HepG2 (cell line): ENCODE measurements around the gene PIEZO1. TPM values are rescaled to one million over a fixed set of nuclear protein-coding genes. Genes with fewer than 3 reads are reported as not detected.

ENCODE experiments used
- ATAC-seq: fragments of 200-7000 bp; cut with Tn5 transposase; 3 replicates; pipeline ENCODE4 v1.9.1; 2020; ENCODE audit warnings: mild to moderate bottlenecking, moderate library complexity
- BruUV-seq: library from RNA; stranded (reverse); fragments of 400-500 nt; replicated peaks from 2 replicates; lab custom pipeline; 2021; lab: Mats Ljungman, UMichigan
- CTCF ChIA-PET: fragments of 300-600 bp; formaldehyde crosslinking; extraction: SDS; loops from one replicate; lab custom pipeline; 2021; ENCODE audit warnings: low total read pairs, inconsistent platforms, low intra/inter-chr PET ratio; lab: Yijun Ruan, JAX
- POLR2A ChIA-PET: fragments of 350-600 bp; sonication (Branson Sonifier 250); formaldehyde crosslinking; loops from one replicate; lab custom pipeline; 2020; ENCODE audit warnings: antibody characterized with exemption, inconsistent platforms; lab: Yijun Ruan, JAX
- DNase-seq: peaks from one replicate; pipeline ENCODE4 v3.0.0-alpha.2; 2015; ENCODE audit warnings: low spot score
- FAIRE-seq: peaks from 3 replicates; lab custom pipeline; 2011; peaks lifted over from hg19 to GRCh38; lab: Jason Lieb, UNC
- H2AFZ ChIP-seq: one replicate; pipeline ENCODE4 v1.6.1; 2011; ENCODE audit warnings: low read length, inconsistent platforms
- H3K27ac ChIP-seq: fragments of 300-600 bp; 3 replicates; pipeline ENCODE4 v1.8.0; 2011; ENCODE audit warnings: mixed run types, mild to moderate bottlenecking, mixed read lengths, low read length, inconsistent platforms; ENCODE audit not compliant: insufficient read depth; ENCODE audit errors: extremely low read length
- H3K27me3 ChIP-seq, 2 experiments: fragments of 200-600 bp in 1 of 2; 2 replicates in 1 of 2; 3 replicates in 1 of 2; pipeline versions ENCODE4 v1.6.0 to v1.8.0; 2011; ENCODE audit warnings: low read length in 2 of 2, mild to moderate bottlenecking in 2 of 2, moderate library complexity in 2 of 2, inconsistent platforms in 1 of 2; ENCODE audit not compliant: insufficient read depth in 2 of 2, control insufficient read depth in 1 of 2
- H3K36me3 ChIP-seq, 2 experiments: fragments of 200-600 bp in 1 of 2; replicated peaks in 1 of 2; 2 replicates in 1 of 2; 3 replicates in 1 of 2; pipeline versions ENCODE4 v1.5.1 to v1.8.0; 2011; ENCODE audit warnings: low read length in 2 of 2, inconsistent platforms in 1 of 2; ENCODE audit not compliant: insufficient read depth in 2 of 2, control insufficient read depth in 1 of 2
- H3K4me1 ChIP-seq: 2 replicates; pipeline ENCODE4 v1.5.1; 2012; ENCODE audit warnings: low read length, inconsistent platforms; ENCODE audit not compliant: insufficient read depth
- H3K4me2 ChIP-seq: 2 replicates; pipeline ENCODE4 v1.6.0; 2011; ENCODE audit warnings: low read depth, low read length, inconsistent platforms
- H3K4me3 ChIP-seq, 3 experiments: fragments of 200-600 bp in 1 of 3; sonication (generic), shearing (Covaris generic) in 1 of 3; replicated peaks in 1 of 3; 2 replicates each; pipeline ENCODE4 v1.5.1; 2011 to 2016; ENCODE audit warnings: low read length in 3 of 3, inconsistent platforms in 2 of 3, low read depth in 2 of 3, mild to moderate bottlenecking in 2 of 3, control low read depth in 1 of 3, mixed read lengths in 1 of 3; ENCODE audit not compliant: insufficient read depth in 1 of 3
- H3K79me2 ChIP-seq: one replicate; pipeline ENCODE4 v1.6.1; 2011; ENCODE audit warnings: low read length, inconsistent platforms; ENCODE audit not compliant: insufficient read depth
- H3K9ac ChIP-seq: 2 replicates; pipeline ENCODE4 v1.6.0; 2011; ENCODE audit warnings: mild to moderate bottlenecking, low read depth, low read length, inconsistent platforms; ENCODE audit not compliant: insufficient read depth
- H3K9me3 ChIP-seq: 2 replicates; pipeline ENCODE4 v1.5.1; 2012; ENCODE audit warnings: mild to moderate bottlenecking, low read length
- H4K20me1 ChIP-seq: 2 replicates; pipeline ENCODE4 v1.6.0; 2011; ENCODE audit warnings: inconsistent platforms, mild to moderate bottlenecking, low read length, moderate library complexity; ENCODE audit not compliant: insufficient read depth
- ASH2L ChIP-seq: fragments of 300-600, 200-600 bp; sonication (generic); IDR thresholded peaks from 2 replicates; pipeline ENCODE4 v1.7.0; 2017; ENCODE audit warnings: low read depth, mild to moderate bottlenecking, moderate library complexity, mixed read lengths, low read length; ENCODE audit not compliant: insufficient read length
- ATF7-NPFF ChIP-seq: sonication (generic); formaldehyde crosslinking; IDR thresholded peaks from 2 replicates; pipeline ENCODE4 v1.8.1; 2023; ENCODE audit warnings: mild to moderate bottlenecking, low read depth, missing genetic modification reagents, moderate library complexity
- ATM ChIP-seq: fragments of 450-650 bp; IDR thresholded peaks from 2 replicates; pipeline ENCODE4 v1.7.1; 2017; ENCODE audit warnings: mild to moderate bottlenecking, borderline replicate concordance
- FOXK1 ChIP-seq: sonication (generic); formaldehyde crosslinking; IDR thresholded peaks from 2 replicates; pipeline ENCODE4 v1.4.0; 2020; ENCODE audit warnings: low read depth, missing genetic modification reagents, borderline replicate concordance
- FOXK2 ChIP-seq: fragments of 450-650 bp; IDR thresholded peaks from 2 replicates; pipeline ENCODE4 v1.6.1; 2016
- KDM4B ChIP-seq: sonication (generic); formaldehyde crosslinking; IDR thresholded peaks from 2 replicates; pipeline ENCODE4 v1.4.0; 2020; ENCODE audit warnings: missing genetic modification reagents
- KLF13 ChIP-seq: sonication (generic); formaldehyde crosslinking; IDR thresholded peaks from 2 replicates; pipeline ENCODE4 v1.4.0; 2020; ENCODE audit warnings: mild to moderate bottlenecking, missing genetic modification reagents
- POLR2G ChIP-seq: fragments of 200-400 bp; formaldehyde crosslinking; IDR thresholded peaks from 2 replicates; pipeline ENCODE4 v1.6.1; 2018; ENCODE audit warnings: mild to moderate bottlenecking, low read depth, low read length, moderate library complexity
- RXRB ChIP-seq: IDR thresholded peaks from 2 replicates; pipeline ENCODE4 v1.6.1; 2016; ENCODE audit warnings: borderline replicate concordance, missing genetic modification reagents, missing compliant biosample characterization
- SUZ12 ChIP-seq: fragments of 150-350 bp; IDR thresholded peaks from 2 replicates; pipeline ENCODE4 v1.6.1; 2014; ENCODE audit warnings: low read depth, low read length
- ZNF33A ChIP-seq: sonication (generic); formaldehyde crosslinking; IDR thresholded peaks from 2 replicates; pipeline ENCODE4 v1.5.1; 2020; ENCODE audit warnings: missing genetic modification reagents, mild to moderate bottlenecking, moderate library complexity, borderline replicate concordance
- ZNF501 ChIP-seq: sonication (generic); formaldehyde crosslinking; IDR thresholded peaks from 2 replicates; pipeline ENCODE4 v1.5.1; 2020; ENCODE audit warnings: mild to moderate bottlenecking, moderate library complexity, missing genetic modification reagents
- ZNF552 ChIP-seq: sonication (generic); formaldehyde crosslinking; IDR thresholded peaks from 2 replicates; pipeline ENCODE4 v1.9.0; 2022; ENCODE audit warnings: missing genetic modification reagents, mild to moderate bottlenecking, borderline replicate concordance
- ZNF577 ChIP-seq: sonication (generic); formaldehyde crosslinking; IDR thresholded peaks from 2 replicates; pipeline ENCODE4 v1.4.0; 2020; ENCODE audit warnings: mild to moderate bottlenecking, low read depth, missing genetic modification reagents, borderline replicate concordance
- ZNF615 ChIP-seq: sonication (generic); formaldehyde crosslinking; IDR thresholded peaks from 2 replicates; pipeline ENCODE4 v1.5.0; 2020; ENCODE audit warnings: mild to moderate bottlenecking, missing genetic modification reagents, borderline replicate concordance
- ZNF7 ChIP-seq: IDR thresholded peaks from 2 replicates; pipeline ENCODE4 v1.6.1; 2016; ENCODE audit warnings: missing biosample characterization, missing genetic modification reagents
- WGBS: methylation state at CpG from one replicate; pipeline ENCODE4 v1.1.6; 2017; ENCODE audit warnings: low lambda C conversion rate; 5-methylcytosine and 5-hydroxymethylcytosine counted together
- in situ Hi-C: cut with HindIII; loops from 2 replicates; pipeline ENCODE4 v1.10.0; 2017; ENCODE audit warnings: low pct_unique_long_range_greater_than_20kb; ENCODE audit not compliant: extremely low pct_ligation_motif_present
- intact Hi-C: fragments of 100-400 bp; cut with micrococcal nuclease; formaldehyde crosslinking; loops from one replicate; pipeline ENCODE4 v1.10.0; 2022; ENCODE audit not compliant: unreplicated experiment
- polyA plus RNA-seq, 8 experiments: library from polyadenylated mRNA; depleted of rRNA in 3 of 8; stranded (reverse) in 7 of 8; unstranded in 1 of 8; fragments of >200 nt; fragmentation: Illumina TruSeq in 4 of 8; extraction: Trizol in 4 of 8; gene quantifications; 2 replicates each; pipeline versions ENCODE4 v1.2.1 to v1.2.3, GENCODE V29; 2011 to 2016; ENCODE audit warnings: low read depth in 4 of 8, missing spikeins in 1 of 8, mixed read lengths in 1 of 8; ENCODE audit not compliant: insufficient read depth in 1 of 8
- total RNA-seq, 5 experiments: library from RNA; depleted of rRNA; stranded (reverse); fragments of >200 nt; fragmentation: Illumina TruSeq; extraction: Trizol; gene quantifications; 2 replicates each; pipeline ENCODE4 v1.2.3, GENCODE V29; 2016; ENCODE audit warnings: low read depth in 1 of 5
- TF ChIP-seq, protein P1 (sequence below): fragments of 450-650 bp; IDR thresholded peaks from 2 replicates; pipeline ENCODE4 v1.6.1; 2016
- TF ChIP-seq, protein P2 (sequence below): sonication (generic); formaldehyde crosslinking; IDR thresholded peaks from 2 replicates; pipeline ENCODE4 v1.5.0; 2020; ENCODE audit warnings: mild to moderate bottlenecking, missing genetic modification reagents, borderline replicate concordance
- TF ChIP-seq, protein P3 (sequence below): sonication (generic); formaldehyde crosslinking; IDR thresholded peaks from 2 replicates; pipeline ENCODE4 v1.5.1; 2020; ENCODE audit warnings: missing genetic modification reagents, mild to moderate bottlenecking, borderline replicate concordance

PIEZO1 gene
- total and polyA plus RNA-seq, 2 of the 13 experiments (the other 11 are each of a cell fraction or from before 2014, with no cell fraction given) = 67.9 to 85.0 TPM

DNA sequence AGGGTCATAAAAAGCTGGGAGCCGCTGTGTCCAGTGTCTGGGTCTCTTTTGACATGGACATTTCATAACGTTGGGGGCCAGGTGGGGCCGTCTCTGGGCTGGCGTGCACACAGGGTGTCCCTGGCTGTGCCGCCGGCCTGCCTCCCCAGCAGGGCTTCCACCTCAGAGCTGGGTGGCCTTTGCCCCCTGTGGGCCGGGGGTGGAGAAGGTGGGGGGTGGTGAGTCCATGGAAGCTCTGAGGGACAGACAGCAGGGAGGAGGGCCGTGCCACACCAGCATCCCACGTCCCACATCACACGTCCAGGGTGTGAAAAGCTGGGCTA, 97.8 kb downstream of the PIEZO1 start:
- Histone ChIP-seq H3K4me2 (peak overlapping the region; percentile 91), H3K9ac (no peak overlapping the region), H4K20me1 (peaks cover 3% of the 10 kb centered on the region; the same call in 1 of the 2 replicates), H3K36me3 (no peaks in the 10 kb centered on the region), H3K27me3 (peaks cover 26 to 81% of the 10 kb centered on the region in 2 experiments), H3K79me2 (no peaks in the 10 kb centered on the region), H3K9me3 (no peaks in the 10 kb centered on the region), H2AFZ (no peak overlapping the region), H3K27ac (no peak overlapping the region), H3K4me3 (peak overlapping the region in 1 of 3 experiments; percentile 76; a peak in 1 of 6 replicates), H3K4me1 (peaks cover 43% of the 10 kb centered on the region)
- ChIA-PET POLR2A (interaction anchor here (1.0 to 2.6 kb wide), 6 partner anchors 13 to 27 kb away, joined by 3 to 11 read pairs (median 3); partner anchors contain the start of gene MVD), CTCF (no interaction called here)
- ATAC-seq = peak; percentile 27
- 0% methylated on average over 6 of the region's 10 CpGs for WGBS
- in situ Hi-C loops (no loop called here), intact Hi-C loops (no loop called here)
- FAIRE-seq = no peak
- no peak for DNase-seq
- no TSS peak for BruUV-seq
- no peak for TF ChIP-seq POLR2G
- TF ChIP-seq ZNF33A (CRISPR knock-in tag) = no peak
- no peak for TF ChIP-seq ZNF7 (CRISPR knock-in tag)
- TF ChIP-seq ATM = no peak
- no peak for TF ChIP-seq ATF7-NPFF (CRISPR knock-in tag)
- no peak for TF ChIP-seq ZNF552
- TF ChIP-seq ZNF577 (CRISPR knock-in tag) = no peak
- TF ChIP-seq ZNF615 (CRISPR knock-in tag) = no peak
- TF ChIP-seq KLF13 (CRISPR knock-in tag) = no peak
- TF ChIP-seq ZNF501 (CRISPR knock-in tag) = no peak
- TF ChIP-seq, protein P1, sequence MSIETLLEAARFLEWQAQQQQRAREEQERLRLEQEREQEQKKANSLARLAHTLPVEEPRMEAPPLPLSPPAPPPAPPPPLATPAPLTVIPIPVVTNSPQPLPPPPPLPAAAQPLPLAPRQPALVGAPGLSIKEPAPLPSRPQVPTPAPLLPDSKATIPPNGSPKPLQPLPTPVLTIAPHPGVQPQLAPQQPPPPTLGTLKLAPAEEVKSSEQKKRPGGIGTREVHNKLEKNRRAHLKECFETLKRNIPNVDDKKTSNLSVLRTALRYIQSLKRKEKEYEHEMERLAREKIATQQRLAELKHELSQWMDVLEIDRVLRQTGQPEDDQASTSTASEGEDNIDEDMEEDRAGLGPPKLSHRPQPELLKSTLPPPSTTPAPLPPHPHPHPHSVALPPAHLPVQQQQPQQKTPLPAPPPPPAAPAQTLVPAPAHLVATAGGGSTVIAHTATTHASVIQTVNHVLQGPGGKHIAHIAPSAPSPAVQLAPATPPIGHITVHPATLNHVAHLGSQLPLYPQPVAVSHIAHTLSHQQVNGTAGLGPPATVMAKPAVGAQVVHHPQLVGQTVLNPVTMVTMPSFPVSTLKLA = no peak
- no peak for TF ChIP-seq FOXK1 (CRISPR knock-in tag)
- TF ChIP-seq ASH2L = no peak
- TF ChIP-seq FOXK2 = no peak
- TF ChIP-seq, protein P2, sequence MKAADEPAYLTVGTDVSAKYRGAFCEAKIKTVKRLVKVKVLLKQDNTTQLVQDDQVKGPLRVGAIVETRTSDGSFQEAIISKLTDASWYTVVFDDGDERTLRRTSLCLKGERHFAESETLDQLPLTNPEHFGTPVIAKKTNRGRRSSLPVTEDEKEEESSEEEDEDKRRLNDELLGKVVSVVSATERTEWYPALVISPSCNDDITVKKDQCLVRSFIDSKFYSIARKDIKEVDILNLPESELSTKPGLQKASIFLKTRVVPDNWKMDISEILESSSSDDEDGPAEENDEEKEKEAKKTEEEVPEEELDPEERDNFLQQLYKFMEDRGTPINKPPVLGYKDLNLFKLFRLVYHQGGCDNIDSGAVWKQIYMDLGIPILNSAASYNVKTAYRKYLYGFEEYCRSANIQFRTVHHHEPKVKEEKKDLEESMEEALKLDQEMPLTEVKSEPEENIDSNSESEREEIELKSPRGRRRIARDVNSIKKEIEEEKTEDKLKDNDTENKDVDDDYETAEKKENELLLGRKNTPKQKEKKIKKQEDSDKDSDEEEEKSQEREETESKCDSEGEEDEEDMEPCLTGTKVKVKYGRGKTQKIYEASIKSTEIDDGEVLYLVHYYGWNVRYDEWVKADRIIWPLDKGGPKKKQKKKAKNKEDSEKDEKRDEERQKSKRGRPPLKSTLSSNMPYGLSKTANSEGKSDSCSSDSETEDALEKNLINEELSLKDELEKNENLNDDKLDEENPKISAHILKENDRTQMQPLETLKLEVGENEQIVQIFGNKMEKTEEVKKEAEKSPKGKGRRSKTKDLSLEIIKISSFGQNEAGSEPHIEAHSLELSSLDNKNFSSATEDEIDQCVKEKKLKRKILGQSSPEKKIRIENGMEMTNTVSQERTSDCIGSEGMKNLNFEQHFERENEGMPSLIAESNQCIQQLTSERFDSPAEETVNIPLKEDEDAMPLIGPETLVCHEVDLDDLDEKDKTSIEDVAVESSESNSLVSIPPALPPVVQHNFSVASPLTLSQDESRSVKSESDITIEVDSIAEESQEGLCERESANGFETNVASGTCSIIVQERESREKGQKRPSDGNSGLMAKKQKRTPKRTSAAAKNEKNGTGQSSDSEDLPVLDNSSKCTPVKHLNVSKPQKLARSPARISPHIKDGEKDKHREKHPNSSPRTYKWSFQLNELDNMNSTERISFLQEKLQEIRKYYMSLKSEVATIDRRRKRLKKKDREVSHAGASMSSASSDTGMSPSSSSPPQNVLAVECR (CRISPR knock-in tag) = no peak
- TF ChIP-seq RXRB = no peak
- 0 out of 2 replicates have a peak, but pooled peaks have one; percentile 1 for TF ChIP-seq KDM4B (CRISPR knock-in tag)
- no peak for TF ChIP-seq SUZ12
- TF ChIP-seq, protein P3, sequence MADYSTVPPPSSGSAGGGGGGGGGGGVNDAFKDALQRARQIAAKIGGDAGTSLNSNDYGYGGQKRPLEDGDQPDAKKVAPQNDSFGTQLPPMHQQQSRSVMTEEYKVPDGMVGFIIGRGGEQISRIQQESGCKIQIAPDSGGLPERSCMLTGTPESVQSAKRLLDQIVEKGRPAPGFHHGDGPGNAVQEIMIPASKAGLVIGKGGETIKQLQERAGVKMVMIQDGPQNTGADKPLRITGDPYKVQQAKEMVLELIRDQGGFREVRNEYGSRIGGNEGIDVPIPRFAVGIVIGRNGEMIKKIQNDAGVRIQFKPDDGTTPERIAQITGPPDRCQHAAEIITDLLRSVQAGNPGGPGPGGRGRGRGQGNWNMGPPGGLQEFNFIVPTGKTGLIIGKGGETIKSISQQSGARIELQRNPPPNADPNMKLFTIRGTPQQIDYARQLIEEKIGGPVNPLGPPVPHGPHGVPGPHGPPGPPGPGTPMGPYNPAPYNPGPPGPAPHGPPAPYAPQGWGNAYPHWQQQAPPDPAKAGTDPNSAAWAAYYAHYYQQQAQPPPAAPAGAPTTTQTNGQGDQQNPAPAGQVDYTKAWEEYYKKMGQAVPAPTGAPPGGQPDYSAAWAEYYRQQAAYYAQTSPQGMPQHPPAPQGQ = no peak
